Endometrial microvascular endothelial cells (primary cell): ENCODE results near the gene STC2. TPM values are rescaled to one million over a fixed set of nuclear protein-coding genes. Genes with fewer than 3 reads are reported as not detected.
"Not testable (repeated sequence)": the region's sequence is repeated elsewhere in the genome, so short reads cannot be mapped to it uniquely, and the experiment has no call there.

ENCODE experiments used
- in situ Hi-C: cut with HindIII; loops from 2 replicates; pipeline ENCODE4 v1.10.0; 2017; ENCODE audit warnings: low sequenced_read_pairs, low pct_unique_long_range_greater_than_20kb; ENCODE audit errors: inconsistent ontology term
- total RNA-seq: library from RNA; depleted of rRNA; stranded (reverse); fragments of >200 nt; gene quantifications from one replicate; pipeline ENCODE4 v1.2.3, GENCODE V29; 2015; ENCODE audit errors: inconsistent ontology term

The STC2 gene
- total RNA-seq, 1 donor from 2014 or later: 48.3 TPM

DNA sequence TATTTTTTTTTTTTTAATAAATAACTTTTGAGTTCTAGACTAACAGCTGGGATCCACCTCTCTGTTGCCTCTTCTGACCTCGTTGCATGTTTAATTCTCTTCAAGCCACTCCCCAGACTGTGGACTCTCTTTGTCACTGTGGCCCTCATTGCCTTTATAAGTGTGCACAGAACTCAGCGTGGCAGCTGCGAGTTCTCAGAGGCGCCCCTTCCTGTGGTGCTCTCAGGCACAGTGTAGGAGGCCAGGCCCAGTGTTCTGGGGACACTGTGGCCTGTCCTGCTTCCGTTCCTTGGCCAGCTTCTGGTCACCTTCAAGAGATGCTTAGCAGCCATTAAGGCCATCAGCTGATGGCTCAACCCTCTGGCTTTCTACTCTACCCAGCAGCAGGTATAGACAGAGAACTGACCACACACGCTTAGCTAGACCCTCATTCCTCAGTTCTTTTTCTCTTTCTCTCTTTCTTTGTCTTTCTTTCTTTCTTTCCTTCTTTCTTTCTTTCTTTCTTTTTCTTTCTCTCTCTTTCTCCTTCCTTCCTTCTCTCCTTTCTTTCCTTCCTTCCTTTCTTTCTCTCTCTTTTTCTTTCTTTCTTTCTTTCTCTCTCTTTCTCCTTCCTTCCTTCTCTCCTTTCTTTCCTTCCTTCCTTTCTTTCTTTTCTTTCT, 27.7 kb downstream of the STC2 start:
- in situ Hi-C loops: no loop called here

DNA sequence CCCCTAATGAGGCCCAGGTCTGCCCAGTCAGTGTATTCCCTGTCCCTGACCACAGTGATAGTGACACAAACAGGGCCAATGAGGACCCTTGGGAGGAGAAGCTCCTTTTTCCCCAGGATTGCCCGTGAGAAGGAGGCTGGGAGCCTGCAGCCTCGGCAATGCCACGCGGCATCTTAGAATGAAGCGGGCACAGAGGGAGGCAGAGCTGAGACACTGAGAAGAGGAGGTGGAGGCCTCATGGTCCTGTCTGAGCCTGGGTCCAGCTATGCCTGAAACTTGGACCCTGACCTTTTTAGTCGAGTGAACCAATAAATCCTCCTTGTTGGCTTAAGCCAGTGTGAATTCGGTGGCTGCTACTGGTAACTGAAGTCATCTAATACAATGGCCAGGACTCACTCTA, 28.4 kb downstream of the STC2 start:
- in situ Hi-C loops: no loop called here

DNA sequence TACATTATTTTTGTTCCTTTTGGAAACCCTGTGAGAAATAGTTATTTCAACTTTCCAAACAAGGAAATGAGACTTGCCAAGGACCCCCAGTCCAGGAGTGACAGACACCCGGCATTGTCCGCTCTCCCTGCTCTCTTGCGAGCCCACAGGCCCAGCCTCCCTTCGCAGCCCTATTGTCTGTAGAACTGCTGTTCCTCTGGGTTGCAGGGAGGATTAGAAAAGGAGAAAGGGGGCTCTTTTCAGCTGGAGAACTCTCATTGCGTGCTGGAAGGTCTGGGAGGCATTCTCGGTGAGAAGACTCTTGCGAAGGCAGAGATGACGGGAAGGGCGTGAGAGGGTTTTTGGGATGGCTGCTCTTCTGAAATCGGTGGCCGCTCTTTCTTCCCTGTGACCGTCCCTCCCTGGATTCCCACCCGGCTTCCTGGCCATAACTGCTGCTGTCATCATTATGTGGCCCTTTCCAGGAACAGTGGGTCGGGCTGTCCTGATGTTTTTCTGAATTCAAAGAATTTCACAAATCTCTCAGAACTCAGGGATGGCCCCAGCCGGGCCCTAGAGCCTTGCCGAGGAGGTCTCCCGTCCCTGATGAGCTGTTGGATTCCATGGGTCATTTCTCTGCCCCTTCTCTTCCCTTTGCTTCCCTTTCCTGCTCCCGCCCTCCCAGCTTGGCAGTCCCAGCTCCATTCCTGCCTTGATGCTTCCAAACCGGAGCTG, 29.8 kb downstream of the STC2 start:
- in situ Hi-C loops: no loop called here

DNA sequence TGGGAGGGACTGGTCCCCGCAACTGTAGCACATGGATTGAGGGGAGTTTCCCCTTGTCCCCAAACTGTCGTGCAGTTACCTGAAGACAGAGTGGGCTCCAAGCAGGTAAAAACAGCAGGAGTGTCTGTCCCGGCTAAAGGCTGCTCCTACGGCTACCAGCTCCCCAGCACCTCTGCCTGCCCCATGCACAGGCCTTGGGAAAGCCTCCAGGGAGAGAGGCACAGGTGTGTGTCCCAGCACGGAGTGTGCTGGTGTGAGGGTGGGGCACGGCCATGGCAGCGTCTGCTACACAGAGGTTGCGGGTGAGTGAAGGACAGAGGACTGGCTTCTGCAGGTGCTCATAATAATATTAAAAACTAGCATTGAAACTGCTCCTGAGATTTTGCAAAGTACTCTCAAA, 30.4 kb downstream of the STC2 start:
- in situ Hi-C loops: no loop called here

DNA sequence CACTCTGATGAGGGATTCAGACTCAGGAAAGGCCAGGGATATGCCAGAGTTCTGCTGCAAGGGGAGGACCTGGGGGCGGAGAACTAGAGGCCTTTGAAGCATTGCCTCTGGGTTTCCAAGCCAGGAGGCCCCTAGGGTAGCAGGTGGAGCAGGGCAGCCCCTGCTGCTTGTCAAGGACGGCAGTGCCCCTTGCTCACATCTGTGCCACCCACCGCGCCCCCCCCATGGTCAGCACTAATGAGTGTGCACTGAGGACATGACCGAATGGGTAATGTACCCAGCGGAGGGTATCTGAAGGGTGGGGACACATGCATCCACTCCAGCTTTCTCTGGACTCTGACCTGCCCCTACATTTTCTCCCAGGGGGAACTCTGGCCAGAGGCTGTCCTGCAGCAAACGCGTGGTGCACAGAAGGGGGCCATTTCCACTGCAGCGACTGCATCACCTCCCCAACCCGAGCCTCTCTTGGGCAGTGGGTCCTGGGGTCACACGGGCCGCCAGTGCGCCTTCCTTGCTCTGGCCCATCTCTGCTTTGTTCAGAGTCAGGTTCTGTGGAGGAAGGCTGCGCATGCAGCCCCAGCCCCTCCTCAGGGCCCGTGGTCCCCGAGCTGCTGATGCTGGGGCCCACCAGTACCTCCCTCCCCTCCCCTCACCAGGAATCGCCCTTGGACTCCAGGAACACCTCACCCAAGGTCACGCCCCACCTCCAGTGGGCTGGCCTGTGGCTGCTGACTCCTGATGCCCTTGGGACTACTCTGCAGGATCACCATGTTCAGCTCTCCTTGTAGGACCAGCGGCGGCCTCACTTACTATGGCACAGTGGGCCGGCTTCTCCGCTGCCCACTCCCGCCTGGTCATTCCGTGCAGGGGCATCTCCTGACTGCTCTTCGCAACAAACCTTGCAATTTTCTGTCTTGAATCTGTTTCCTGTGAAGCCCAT, 31.2 kb downstream of the STC2 start:
- in situ Hi-C loops: no loop called here

DNA sequence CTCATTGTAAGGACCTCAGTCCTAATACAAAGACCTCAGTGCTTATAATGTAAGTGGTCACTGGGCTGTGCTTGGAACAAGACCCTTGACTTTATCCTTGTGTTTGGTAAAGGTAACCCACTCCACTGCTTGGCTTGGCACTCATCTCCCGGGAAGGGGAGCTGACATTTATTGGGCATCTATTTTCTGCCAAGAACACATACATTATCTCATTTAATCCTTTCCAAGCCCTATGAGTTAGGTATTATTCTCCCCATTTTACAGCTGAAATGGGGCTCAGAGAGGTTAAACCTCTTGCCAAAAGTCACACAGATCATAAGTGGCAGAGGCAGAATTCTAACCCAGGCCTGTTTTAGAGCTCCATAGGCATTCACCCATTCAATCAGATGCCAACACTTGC, 32.4 kb downstream of the STC2 start:
- in situ Hi-C loops: no loop called here

DNA sequence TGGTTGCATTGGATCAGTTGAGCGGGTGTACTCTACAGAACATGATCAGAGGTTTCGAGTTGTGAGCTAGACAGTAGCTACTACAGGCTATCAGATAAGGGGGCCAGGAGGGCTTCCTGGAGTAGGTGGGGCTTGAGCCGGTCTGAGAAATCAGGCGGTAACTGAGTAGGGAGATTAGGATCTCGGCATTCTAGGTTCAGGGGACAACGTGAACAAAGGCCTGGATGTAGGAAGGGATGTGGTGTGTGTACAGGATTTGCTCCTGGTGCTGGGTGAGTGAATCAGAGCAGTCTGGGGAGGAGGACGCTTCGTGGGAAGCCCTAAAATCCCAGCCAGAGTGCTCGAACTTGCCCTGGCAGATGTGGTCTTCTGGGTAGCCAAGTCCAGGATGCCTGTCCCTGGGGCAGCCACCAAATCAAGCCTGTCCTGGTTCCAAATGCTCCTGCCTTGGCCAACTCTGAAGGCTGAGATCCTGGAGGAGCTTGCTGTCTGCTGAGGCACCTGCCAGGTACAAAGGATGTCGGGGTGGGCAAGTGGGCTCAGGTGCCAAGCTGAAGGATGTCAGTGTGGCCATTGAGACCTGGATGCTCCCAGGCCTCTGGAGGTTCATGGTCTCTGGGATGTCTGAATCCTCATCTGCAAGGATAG, 33.4 kb downstream of the STC2 start:
- in situ Hi-C loops: no loop called here

DNA sequence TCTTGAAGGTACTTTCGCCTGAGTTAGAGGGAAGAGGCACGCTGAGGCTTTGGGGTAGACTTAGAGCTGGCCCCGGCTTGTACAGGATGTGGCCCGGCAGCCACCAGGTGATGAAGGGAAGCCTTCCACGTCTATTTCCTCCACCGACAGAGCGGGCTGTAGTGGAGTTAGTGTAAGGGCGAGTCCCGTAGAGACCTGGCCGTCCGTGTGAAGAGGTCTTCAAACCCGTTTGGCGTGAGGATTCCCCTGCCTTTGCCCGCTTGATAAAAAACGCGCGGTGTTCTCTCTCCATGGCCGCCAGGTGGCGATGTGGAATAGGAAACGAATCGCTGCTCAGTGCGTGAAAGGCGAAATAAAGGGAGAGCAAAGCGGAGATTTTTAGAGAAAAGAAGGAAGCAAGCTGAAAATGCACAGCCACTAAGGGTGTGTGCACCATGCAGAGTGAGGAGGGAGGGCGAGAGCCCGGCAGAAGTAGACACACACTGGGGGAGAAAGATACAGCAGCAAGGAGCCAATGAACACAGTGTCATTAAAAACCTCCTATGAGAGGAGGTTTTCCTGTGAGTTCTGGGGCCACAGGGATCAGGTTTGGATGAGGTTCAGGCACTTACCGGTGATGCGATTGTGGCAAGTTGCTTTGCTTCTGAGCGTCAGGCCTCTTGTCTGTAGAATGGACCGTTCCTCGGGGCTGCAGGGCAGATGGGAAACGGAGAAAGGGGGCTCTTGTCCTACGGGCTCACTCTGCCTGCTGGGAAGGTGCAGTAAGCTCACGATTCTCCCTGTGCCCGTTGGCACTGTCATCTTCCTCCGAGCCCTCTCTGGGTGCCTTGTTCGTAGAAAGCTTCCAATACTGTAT, 34.2 kb downstream of the STC2 start:
- in situ Hi-C loops: no loop called here

DNA sequence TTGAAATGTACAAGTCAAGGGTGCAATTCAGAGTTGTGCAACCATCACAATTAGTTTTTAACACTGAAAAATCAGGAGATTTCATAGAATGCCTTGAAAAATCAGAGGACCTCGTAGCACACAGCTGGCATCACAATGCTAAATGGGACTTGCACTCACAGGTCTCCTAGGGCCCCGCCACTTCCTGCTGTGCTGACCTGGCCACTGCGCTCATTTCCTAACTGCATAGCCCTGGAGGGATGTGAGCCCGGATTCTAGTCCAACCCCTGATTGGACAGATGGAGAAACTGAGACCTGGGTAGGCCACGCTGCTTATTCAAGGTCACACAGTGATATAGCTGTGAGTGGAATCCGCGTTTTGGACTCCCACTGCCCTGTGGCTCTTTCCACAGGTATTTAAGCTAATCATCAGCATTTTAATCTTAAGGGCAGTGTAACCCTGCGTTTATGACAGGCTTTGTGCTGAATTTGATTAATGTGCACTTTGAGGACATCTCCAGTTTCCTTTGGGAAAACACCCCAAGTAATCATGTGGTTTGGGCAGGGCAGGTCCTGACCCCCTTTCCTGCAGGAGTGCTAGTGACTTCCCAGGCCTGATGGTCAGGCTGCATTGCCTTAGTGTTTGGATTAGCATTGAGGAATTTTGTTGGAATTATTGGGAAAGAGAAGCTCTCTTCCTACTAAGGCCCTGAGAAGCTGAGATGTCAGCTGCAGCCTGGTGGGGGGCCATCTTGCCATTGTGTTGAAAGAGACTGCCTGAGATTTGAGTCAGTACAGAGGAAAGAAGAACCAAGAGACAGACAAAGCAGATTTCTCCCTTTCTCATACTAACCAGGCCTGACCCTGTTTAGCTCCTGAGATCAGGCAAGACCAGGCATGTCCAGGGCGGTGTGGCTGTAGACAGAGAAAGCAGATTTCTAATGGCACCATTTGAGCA, 36.2 kb downstream of the STC2 start:
- in situ Hi-C loops: no loop called here

DNA sequence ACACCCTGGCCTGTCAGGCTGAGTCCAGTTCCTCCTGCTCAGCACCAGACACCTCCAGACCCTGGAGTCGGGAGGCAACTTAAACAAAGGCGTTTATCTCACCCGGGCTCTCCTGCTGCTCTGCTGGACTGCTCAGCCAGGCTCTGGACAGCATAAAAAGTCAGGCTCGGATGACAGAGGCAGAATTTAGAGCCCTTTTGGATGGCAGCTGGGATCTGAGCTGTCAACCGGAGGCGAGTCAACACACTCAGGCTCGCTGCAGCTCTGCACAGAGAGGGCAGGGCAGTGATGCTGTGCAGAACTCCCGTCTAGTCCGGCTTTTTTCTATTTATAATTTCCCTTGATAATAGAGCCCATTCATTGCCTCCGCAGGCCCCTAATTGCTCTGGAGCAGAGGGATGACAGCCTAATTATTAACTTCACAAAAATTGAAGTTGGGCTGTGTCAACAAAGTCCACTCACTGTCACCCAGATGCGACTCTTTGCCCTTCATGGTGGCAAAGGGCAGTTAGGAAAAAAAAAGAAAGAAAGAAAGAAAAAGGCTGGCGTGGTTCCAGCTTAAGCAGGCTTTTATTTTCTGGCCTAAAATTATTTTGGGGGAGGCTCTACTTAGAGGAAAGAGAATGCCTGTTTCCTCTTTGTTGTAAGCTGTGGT, 37.6 kb downstream of the STC2 start:
- in situ Hi-C loops: no loop called here

DNA sequence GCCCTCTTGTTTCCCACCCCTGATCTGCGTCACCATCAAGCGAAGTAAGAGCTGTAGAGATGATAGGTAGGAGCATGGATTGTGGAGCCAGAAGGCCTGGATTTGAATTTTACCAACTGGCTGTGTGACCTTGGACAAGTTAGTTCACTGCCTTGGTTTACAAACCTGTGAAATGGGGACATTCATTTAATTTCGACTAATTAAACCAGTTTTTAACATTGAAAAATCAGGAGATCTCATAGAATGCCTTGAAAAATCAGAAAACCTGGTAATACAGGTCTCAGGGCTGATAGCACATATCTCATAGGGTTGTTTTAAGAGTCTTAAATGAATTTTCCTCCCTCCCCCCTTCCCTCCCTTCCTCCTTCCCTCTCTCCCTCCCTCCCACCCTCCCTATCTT, 38.8 kb downstream of the STC2 start:
- in situ Hi-C loops: no loop called here

DNA sequence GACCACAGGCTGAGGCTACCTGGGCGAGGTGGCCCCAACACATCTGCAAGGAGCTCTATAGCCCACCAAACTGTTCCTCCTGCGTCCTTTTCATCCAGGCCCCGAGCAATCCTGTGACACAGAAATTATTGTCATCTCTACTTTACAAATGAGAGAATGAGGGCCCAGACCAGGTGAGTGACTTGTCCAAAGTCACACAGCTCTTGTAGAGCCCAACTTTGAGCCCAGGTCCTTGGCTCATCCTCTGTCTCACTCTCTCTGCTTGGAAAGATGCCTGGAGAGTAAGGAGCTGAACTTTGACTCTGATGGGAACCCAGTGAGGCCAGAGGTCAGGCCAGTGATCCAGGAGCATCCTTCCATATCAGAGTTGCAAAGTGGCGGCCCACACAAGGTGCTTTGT, 39.6 kb downstream of the STC2 start:
- in situ Hi-C loops: no loop called here

DNA sequence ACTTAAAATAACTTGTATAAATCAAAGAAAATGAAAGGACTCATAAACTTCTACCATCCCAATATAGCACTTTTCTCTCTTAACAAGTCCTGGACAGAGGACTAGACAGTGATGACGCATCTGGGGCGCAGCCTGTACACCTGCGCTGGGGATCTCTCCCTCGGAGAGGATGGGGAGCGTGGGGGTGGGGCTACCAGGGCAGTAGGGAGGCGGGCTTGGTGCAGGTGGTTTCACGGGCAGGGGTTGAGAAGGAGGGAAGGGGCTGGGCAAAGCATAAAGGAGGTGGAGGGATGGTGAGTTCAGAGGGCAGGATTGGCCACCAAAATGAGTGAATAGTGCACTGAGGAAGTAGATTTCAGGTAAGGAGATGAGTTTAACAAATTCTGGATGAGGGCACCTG, 41.1 kb downstream of the STC2 start:
- in situ Hi-C loops: no loop called here

DNA sequence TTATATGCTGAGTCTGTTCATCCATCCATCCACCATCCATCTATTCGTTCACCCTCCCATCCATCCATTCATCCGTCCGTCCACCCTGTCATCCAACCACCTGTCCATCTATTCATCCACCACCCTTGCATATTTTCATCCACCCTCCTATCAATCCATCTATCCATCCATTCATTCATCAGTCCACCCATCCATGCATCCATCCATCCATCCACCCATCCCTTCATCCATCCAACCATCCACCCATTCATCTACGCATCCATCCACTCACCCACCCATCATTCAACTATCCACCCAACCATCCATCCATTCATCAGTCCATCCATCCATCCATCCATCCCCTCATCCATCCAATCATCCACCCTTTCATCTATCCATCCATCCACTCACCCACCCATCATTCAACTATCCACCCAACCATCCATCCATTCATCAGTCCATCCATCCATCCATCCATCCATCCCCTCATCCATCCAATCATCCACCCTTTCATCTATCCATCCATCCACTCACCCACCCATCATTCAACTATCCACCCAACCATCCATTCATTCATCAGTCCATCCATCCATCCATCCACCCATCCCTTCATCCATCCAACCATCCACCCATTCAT, 43.8 kb downstream of the STC2 start:
- in situ Hi-C loops: not testable (repeated sequence)

DNA sequence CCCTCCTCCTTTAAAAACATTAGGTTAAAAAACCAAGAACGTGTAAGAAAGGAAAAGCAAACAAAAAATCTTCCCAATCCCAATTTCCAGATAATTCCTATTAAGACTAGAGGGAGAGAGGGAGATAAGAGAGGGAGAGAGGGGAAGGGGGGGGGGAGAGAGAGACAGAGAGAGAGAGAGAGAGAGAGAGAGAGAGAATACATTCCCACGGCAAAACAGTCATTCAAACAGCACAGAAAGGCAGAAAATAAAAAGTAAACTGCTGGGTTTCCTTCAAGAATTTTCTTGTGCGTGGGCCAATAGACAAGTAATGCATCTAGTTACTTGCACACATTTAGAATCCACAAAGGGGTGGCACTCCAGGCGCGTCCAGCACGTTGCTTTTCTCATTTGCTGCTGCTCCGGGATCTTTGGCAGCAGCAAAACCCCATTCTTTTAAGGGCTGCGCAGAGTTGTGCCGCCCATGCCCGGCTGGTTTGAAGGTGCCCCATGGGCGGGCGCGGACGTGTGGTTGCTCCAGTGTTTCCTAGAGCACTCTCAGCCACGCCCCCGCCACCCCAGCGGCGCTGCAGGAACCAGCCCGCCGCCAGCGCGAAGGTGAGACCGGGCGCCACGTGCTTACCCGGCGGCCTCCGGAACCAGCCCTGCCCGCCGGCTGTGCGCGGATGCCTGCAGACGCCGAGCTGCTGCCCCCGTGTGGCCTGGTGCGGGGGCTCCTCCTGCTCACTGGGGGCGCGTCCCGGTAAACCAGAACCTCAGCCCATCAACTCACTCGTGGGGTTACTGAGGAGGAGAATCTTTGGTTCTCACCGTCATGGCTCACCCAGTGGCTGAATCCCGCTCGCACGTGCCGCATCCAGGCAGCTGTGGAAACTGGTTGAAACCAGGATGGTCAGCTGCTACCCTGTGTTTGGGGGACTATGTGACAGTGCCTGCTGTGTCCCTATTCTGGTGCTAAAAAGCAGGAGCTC, 44.6 kb downstream of the STC2 start:
- in situ Hi-C loops: no loop called here
